Subcutaneous abdominal adipose tissue (tissue), 5 donors: ENCODE results near the gene ARFGAP1.

ENCODE experiments used
- H3K27ac ChIP-seq: one replicate; pipeline ENCODE4 v1.7.0; 2013; ENCODE audit warnings: low read depth, mild to moderate bottlenecking, inconsistent platforms, low read length, moderate library complexity
- H3K27me3 ChIP-seq, 5 donors: one replicate each; pipeline ENCODE4 v1.7.0; 2013; ENCODE audit warnings: low read length in 5 of 5, inconsistent platforms in 1 of 5; ENCODE audit not compliant: control insufficient read depth in 5 of 5, insufficient read depth in 4 of 5
- H3K36me3 ChIP-seq, 5 donors: one replicate each; pipeline ENCODE4 v1.7.0; 2013; ENCODE audit warnings: low read length in 5 of 5; ENCODE audit not compliant: control insufficient read depth in 5 of 5, insufficient read depth in 5 of 5
- H3K4me1 ChIP-seq, 5 donors: one replicate each; pipeline ENCODE4 v1.7.0; 2013; ENCODE audit warnings: low read length in 5 of 5, mild to moderate bottlenecking in 3 of 5, moderate library complexity in 1 of 5; ENCODE audit not compliant: control insufficient read depth in 5 of 5, insufficient read depth in 5 of 5
- H3K4me3 ChIP-seq, 5 donors: one replicate each; pipeline ENCODE4 v1.7.0; 2013; ENCODE audit warnings: low read length in 5 of 5, low read depth in 1 of 5
- H3K9ac ChIP-seq, 5 donors: one replicate each; pipeline ENCODE4 v1.7.0; 2013; ENCODE audit warnings: low read length in 5 of 5, mild to moderate bottlenecking in 4 of 5, moderate library complexity in 3 of 5
- H3K9me3 ChIP-seq, 5 donors: one replicate each; pipeline ENCODE4 v1.7.0; 2013; ENCODE audit warnings: low read length in 5 of 5; ENCODE audit not compliant: control insufficient read depth in 5 of 5
- donor health status: healthy.
- donor health status: healthy.
- donor health status: healthy.
- donor health status: healthy.
- donor health status: healthy.

The ARFGAP1 gene

GRCh38 chr20:63306673-63307537 lies 34.3 kb downstream of the ARFGAP1 start:
- Histone ChIP-seq H3K27me3 (peaks cover 29 to 48% (median 34%) of the 10 kb centered on the region in 5 donors), H3K36me3 (no peaks in the 10 kb centered on the region), H3K4me3 (no peak overlapping the region), H3K4me1 (peaks cover 0 to 3% (median 0%) of the 10 kb centered on the region in 5 donors), H3K9ac (no peak overlapping the region), H3K9me3 (peaks cover 0 to 2% (median 0%) of the 10 kb centered on the region in 5 donors), H3K27ac (no peak overlapping the region)

GRCh38 chr20:63307538-63308217 lies 35.1 kb downstream of the ARFGAP1 start:
- Histone ChIP-seq H3K27me3 (peaks cover 31 to 50% (median 35%) of the 10 kb centered on the region in 5 donors), H3K9ac (no peak overlapping the region), H3K9me3 (no peaks in the 10 kb centered on the region), H3K36me3 (no peaks in the 10 kb centered on the region), H3K4me1 (peaks cover 0 to 8% (median 2%) of the 10 kb centered on the region in 5 donors), H3K27ac (no peak overlapping the region), H3K4me3 (no peak overlapping the region)

- H3K36me3 ChIP-seq: no peaks in the 10 kb centered on the region
- no peaks in the 10 kb centered on the region for H3K9me3 ChIP-seq
- no peak overlapping the region for H3K27ac ChIP-seq
- H3K4me1 ChIP-seq: peaks cover 0 to 11% (median 2%) of the 10 kb centered on the region in 5 donors
- peaks cover 32 to 50% (median 36%) of the 10 kb centered on the region in 5 donors for H3K27me3 ChIP-seq
- H3K4me3 ChIP-seq: no peak overlapping the region
- H3K9ac ChIP-seq: no peak overlapping the region
Observed at GRCh38 chr20:63308218-63308911, 35.8 kb downstream of the ARFGAP1 start.

- no peak overlapping the region for H3K27ac ChIP-seq
- peaks cover 0 to 11% (median 5%) of the 10 kb centered on the region in 5 donors for H3K4me1 ChIP-seq
- no peak overlapping the region for H3K9ac ChIP-seq
- H3K36me3 ChIP-seq: no peaks in the 10 kb centered on the region
- no peaks in the 10 kb centered on the region for H3K9me3 ChIP-seq
- H3K27me3 ChIP-seq: peaks cover 32 to 50% (median 38%) of the 10 kb centered on the region in 5 donors
- H3K4me3 ChIP-seq: no peak overlapping the region
Observed at GRCh38 chr20:63309261-63310071, 36.9 kb downstream of the ARFGAP1 start.

- H3K27ac ChIP-seq: no peak overlapping the region
- H3K9ac ChIP-seq: no peak overlapping the region
- no peaks in the 10 kb centered on the region for H3K9me3 ChIP-seq
- no peak overlapping the region for H3K4me3 ChIP-seq
- peaks cover 0 to 11% (median 5%) of the 10 kb centered on the region in 5 donors for H3K4me1 ChIP-seq
- no peaks in the 10 kb centered on the region for H3K36me3 ChIP-seq
- peaks cover 29 to 45% (median 39%) of the 10 kb centered on the region in 5 donors for H3K27me3 ChIP-seq
Observed at GRCh38 chr20:63310265-63310991, 37.8 kb downstream of the ARFGAP1 start.

GRCh38 chr20:63311186-63311832 lies 38.7 kb downstream of the ARFGAP1 start:
- Histone ChIP-seq H3K36me3 (no peaks in the 10 kb centered on the region), H3K9me3 (no peaks in the 10 kb centered on the region), H3K27ac (no peak overlapping the region), H3K9ac (no peak overlapping the region), H3K27me3 (peaks cover 26 to 40% (median 36%) of the 10 kb centered on the region in 5 donors), H3K4me3 (no peak overlapping the region), H3K4me1 (peaks cover 0 to 11% (median 5%) of the 10 kb centered on the region in 5 donors)

- peaks cover 26 to 35% (median 34%) of the 10 kb centered on the region in 5 donors for H3K27me3 ChIP-seq
- no peaks in the 10 kb centered on the region for H3K9me3 ChIP-seq
- H3K4me3 ChIP-seq: no peak overlapping the region
- H3K9ac ChIP-seq: no peak overlapping the region
- H3K27ac ChIP-seq: no peak overlapping the region
- peaks cover 0 to 11% (median 5%) of the 10 kb centered on the region in 5 donors for H3K4me1 ChIP-seq
- H3K36me3 ChIP-seq: no peaks in the 10 kb centered on the region
Observed at GRCh38 chr20:63311833-63312243, 39.2 kb downstream of the ARFGAP1 start.

GRCh38 chr20:63312273-63312672 lies 39.7 kb downstream of the ARFGAP1 start:
- Histone ChIP-seq H3K27ac (no peak overlapping the region), H3K9me3 (no peaks in the 10 kb centered on the region), H3K9ac (no peak overlapping the region), H3K4me1 (peaks cover 0 to 11% (median 5%) of the 10 kb centered on the region in 5 donors), H3K36me3 (no peaks in the 10 kb centered on the region), H3K4me3 (no peak overlapping the region), H3K27me3 (peaks cover 22 to 32% (median 30%) of the 10 kb centered on the region in 5 donors)
